AG04450 (cell line): ENCODE measurements around the gene NFIA. TPM values are rescaled to one million over a fixed set of nuclear protein-coding genes. Genes with fewer than 3 reads are reported as not detected.

Experiments used
- CTCF ChIA-PET: fragments of 300-600, 350-600 bp; formaldehyde crosslinking; extraction: SDS; loops from one replicate; lab custom pipeline; 2022; ENCODE audit warnings: antibody characterized with exemption, inconsistent platforms; lab: Charles Lee
- POLR2A ChIA-PET: fragments of 350-600 bp; formaldehyde crosslinking; extraction: SDS; loops from one replicate; lab custom pipeline; 2021; ENCODE audit warnings: antibody characterized with exemption, inconsistent platforms; lab: Yijun Ruan, JAX
- DNase-seq: peaks from one replicate; pipeline ENCODE4 v3.0.0-alpha.2; 2011; ENCODE audit warnings: low read depth, low spot score
- H3K27ac ChIP-seq: one replicate; pipeline ENCODE4 v1.5.1; 2012; ENCODE audit warnings: low read depth, low read length, control low read depth
- H3K27me3 ChIP-seq: one replicate; pipeline ENCODE4 v1.6.0; 2012; ENCODE audit warnings: low read length; ENCODE audit not compliant: control insufficient read depth, insufficient read depth
- H3K4me3 ChIP-seq: 2 replicates; pipeline ENCODE4 v1.5.1; 2011; ENCODE audit warnings: mild to moderate bottlenecking, low read depth, low read length, control low read depth
- H3K9me3 ChIP-seq: 2 replicates; pipeline ENCODE4 v1.5.1; 2012; ENCODE audit warnings: low read length; ENCODE audit not compliant: control insufficient read depth, insufficient read depth
- polyA plus RNA-seq: library from polyadenylated mRNA; depleted of rRNA; stranded (reverse); fragments of >200 nt; gene quantifications from 2 replicates; pipeline ENCODE4 v1.2.3, GENCODE V29; 2011
- TF ChIP-seq, protein P1 (sequence below): IDR thresholded peaks from 2 replicates; pipeline ENCODE4 v1.5.1; 2011; ENCODE audit warnings: low read depth, low read length, control low read depth, inconsistent platforms

NFIA gene
- polyA plus RNA-seq, 1 experiment = 3.9 TPM

DNA sequence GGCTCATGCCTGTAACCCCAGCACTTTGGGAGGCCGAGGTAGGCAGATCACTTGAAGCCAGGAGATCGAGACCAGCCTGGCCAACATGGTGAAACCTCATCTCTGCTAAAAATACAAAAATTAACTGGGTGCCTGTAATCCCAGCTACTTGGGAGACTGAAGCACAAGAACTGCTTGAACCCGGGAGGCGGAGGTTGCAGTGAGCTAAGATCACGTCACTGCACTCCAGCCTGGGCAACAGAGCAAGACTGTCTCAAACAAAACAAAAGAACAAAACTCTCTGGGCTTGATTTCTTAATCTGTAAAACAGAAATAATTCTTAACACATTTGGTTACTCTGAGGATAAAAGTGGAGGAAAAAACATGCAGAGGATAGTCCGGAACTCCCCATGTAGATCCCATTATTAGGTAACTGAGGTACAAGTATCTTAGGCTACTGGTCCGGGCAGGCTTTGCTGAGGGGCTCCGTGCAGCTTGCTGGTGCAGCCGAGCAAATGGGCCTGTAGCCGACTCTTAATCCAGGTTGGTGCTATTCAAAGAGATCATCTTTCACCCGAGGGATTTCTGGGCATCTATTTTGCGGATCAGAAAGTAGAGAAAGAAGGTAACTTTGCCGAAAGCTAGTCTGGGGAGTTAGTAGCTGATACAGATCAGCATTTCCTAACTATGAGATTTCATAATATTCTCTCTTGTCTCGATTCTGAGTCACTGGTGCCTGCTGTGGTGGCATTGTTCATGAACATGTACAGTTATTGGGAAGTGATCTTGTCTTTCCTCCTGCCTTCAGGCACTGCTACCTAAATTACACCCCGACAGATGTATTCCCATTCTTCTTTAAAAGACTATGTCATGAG is 56.8 kb downstream of the NFIA start:
- TF ChIP-seq, protein P1, sequence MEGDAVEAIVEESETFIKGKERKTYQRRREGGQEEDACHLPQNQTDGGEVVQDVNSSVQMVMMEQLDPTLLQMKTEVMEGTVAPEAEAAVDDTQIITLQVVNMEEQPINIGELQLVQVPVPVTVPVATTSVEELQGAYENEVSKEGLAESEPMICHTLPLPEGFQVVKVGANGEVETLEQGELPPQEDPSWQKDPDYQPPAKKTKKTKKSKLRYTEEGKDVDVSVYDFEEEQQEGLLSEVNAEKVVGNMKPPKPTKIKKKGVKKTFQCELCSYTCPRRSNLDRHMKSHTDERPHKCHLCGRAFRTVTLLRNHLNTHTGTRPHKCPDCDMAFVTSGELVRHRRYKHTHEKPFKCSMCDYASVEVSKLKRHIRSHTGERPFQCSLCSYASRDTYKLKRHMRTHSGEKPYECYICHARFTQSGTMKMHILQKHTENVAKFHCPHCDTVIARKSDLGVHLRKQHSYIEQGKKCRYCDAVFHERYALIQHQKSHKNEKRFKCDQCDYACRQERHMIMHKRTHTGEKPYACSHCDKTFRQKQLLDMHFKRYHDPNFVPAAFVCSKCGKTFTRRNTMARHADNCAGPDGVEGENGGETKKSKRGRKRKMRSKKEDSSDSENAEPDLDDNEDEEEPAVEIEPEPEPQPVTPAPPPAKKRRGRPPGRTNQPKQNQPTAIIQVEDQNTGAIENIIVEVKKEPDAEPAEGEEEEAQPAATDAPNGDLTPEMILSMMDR = no peak
- ChIA-PET CTCF (interaction anchor here (0.8 to 2.4 kb wide), 2 partner anchors 13 to 89 kb away, joined by 3 to 12 read pairs; no protein-coding TSS in a partner anchor), POLR2A (no interaction called here)
- Histone ChIP-seq H3K27ac (no peak overlapping the region), H3K9me3 (no peaks in the 10 kb centered on the region), H3K4me3 (no peak overlapping the region), H3K27me3 (no peaks in the 10 kb centered on the region)
- no peak for DNase-seq

DNA sequence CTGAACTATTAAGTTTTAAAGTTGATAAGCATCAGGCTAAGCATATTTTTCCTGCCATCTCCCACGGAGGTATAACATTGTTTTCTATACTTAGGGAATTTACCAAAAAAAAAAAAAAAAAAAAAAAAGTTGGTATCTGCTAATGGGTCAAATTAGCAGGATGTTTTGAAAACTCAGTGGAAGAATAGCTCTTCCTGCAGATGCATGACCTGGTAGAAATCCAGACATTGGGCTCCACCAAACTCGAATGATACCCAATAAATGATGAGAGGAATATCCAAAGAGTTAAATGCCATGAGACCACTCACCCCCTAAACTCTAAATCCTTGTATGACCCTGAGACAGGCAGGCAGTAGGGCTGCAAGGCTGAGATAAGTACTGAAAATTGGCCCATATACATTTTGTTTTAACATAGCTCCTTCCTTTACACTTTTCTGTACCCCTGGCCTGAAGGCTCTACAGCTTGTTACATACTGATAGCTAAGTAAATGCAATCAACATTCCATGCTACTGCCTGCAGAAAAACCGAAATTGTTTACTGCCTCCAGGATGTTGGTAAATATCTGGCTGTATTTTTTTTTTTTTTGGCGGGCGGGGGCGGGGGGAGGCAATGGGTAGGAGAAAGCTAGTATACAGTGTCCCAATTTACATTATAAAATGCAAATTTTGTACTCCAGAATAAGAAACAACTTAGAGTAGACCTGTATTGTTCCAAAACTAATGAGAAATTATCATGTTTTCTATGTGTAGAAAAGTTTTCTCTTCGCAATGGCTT is 57.6 kb downstream of the NFIA start:
- TF ChIP-seq, protein P1 = no peak
- Histone ChIP-seq H3K27ac (no peak overlapping the region), H3K27me3 (no peaks in the 10 kb centered on the region), H3K4me3 (no peak overlapping the region), H3K9me3 (no peaks in the 10 kb centered on the region)
- ChIA-PET CTCF (interaction anchor here (0.6 to 2.4 kb wide), 3 partner anchors 12 to 90 kb away, joined by 3 to 12 read pairs (median 3); no protein-coding TSS in a partner anchor), POLR2A (no interaction called here)
- DNase-seq = no peak

DNA sequence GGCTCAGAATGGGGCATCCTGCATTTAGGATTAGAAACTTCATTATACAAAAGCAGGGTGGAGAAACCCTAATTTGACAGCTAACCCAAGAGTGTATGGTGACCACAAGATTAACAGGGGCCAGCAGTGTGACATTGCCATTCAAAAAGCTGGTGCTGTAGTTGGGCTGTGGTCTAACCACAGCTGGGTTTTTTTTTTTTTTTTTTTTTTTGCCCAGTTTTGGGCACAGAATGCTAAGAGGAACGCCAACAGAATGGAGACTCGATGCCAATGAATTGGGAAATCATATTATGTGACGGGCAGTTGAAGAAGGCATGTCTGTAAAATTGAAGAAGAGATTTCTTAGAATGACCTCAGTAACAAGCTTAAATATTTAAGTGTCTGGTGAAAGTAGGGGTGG is 58.4 kb downstream of the NFIA start:
- H3K27ac ChIP-seq = no peak overlapping the region
- TF ChIP-seq, protein P1 = no peak
- CTCF ChIA-PET = interaction anchor here (0.6 to 2.4 kb wide), 2 partner anchors 23 to 91 kb away, joined by 3 to 12 read pairs; no protein-coding TSS in a partner anchor
- H3K4me3 ChIP-seq = no peak overlapping the region
- H3K9me3 ChIP-seq = no peaks in the 10 kb centered on the region
- no peaks in the 10 kb centered on the region for H3K27me3 ChIP-seq
- no peak for DNase-seq
- POLR2A ChIA-PET = no interaction called here

DNA sequence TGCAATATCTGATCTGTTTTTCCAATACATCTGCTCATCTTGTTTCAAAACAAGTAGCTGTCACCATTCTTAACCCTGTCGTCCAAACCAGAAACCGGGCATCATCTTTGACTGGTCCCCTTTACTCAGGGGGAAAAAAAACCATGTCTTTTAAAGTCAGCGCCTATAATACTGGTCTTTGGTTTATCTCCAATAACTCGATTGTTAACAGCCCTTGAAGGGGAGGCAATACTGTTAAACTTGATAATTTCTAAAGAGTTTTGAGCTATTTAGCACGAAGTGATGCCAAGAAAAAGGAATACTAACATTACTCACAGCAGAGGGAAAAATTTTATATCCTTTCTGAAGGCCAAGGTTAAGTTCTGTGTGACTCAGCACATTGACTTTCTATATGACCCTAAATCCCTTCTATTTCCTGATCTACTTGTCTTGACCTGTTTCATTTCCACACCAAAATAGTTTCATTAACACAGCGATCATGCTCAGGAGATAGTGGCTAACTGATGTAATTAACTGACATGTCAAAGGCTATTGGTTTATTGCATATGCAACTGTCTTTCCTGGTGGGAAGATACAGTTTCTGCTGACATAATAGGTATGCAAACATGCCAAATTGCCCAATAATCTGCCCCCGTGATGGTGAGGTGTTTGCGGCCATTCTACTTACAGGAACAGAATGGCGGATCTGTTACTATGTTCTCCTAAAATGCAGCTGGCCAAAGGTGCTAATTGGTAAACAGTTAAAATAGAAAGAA is 59.1 kb downstream of the NFIA start:
- POLR2A ChIA-PET = no interaction called here
- DNase-seq = no peak

More for the DNA sequence above, 59.1 kb downstream of the NFIA start:
- Histone ChIP-seq H3K27me3 (no peaks in the 10 kb centered on the region), H3K4me3 (no peak overlapping the region), H3K9me3 (no peaks in the 10 kb centered on the region), H3K27ac (no peak overlapping the region)
- CTCF ChIA-PET = interaction anchor here (2.4 kb wide), 1 partner anchor 92 kb away, joined by 12 read pairs; no protein-coding TSS in a partner anchor
- TF ChIP-seq, protein P1 = no peak
